Activated CD4-positive, alpha-beta T cell treated with anti-CD3 and anti-CD28 coated beads, Interleukin-10, Interleukin-2, amounts not matched to agents 100 ng/mL and 50 ng/mL, durations not matched to agents 16 hours and 8 hours (primary cell): Measurements from ENCODE around the gene C20orf141.
"Not testable (repeated sequence)": the region's sequence is repeated elsewhere in the genome, so short reads cannot be mapped to it uniquely, and the experiment has no call there.

Experiments
- DNase-seq: peaks from one replicate; pipeline ENCODE4 v3.0.0-alpha.2; 2020

Gene C20orf141

GRCh38 chr20:2799688-2800520 is 14.9 kb upstream of the C20orf141 start:
- no peak for DNase-seq

- DNase-seq: no peak
Measured at GRCh38 chr20:2800521-2801285, 14.1 kb upstream of the C20orf141 start, which contains the start of gene CPXM1. Gene CPXM1, minus strand, starts transcription at chr20:2800627. Its CDS starts 55 bp downstream, at chr20:2800572.

- DNase-seq: no peak
Measured at GRCh38 chr20:2801286-2801728, 13.5 kb upstream of the C20orf141 start.

- no peak for DNase-seq
Measured at GRCh38 chr20:2804041-2804828, 10.6 kb upstream of the C20orf141 start.

- no peak for DNase-seq
Measured at GRCh38 chr20:2804852-2805688, 9.7 kb upstream of the C20orf141 start.

- no peak for DNase-seq
Measured at GRCh38 chr20:2805689-2806350, 9.0 kb upstream of the C20orf141 start.

GRCh38 chr20:2806351-2806701 is 8.5 kb upstream of the C20orf141 start:
- no peak for DNase-seq

- no peak for DNase-seq
Measured at GRCh38 chr20:2807019-2807418, 7.8 kb upstream of the C20orf141 start.

GRCh38 chr20:2807929-2808328 is 6.9 kb upstream of the C20orf141 start:
- not testable (repeated sequence) for DNase-seq

GRCh38 chr20:2809690-2810089 is 5.1 kb upstream of the C20orf141 start:
- DNase-seq: no peak

GRCh38 chr20:2812189-2812588 is 2.6 kb upstream of the C20orf141 start:
- no peak for DNase-seq

GRCh38 chr20:2814076-2814475 is 711 bp upstream of the C20orf141 start:
- no peak for DNase-seq

GRCh38 chr20:2815242-2815900 is 584 bp downstream of the C20orf141 start:
- no peak for DNase-seq

- no peak for DNase-seq
Measured at GRCh38 chr20:2816030-2816582, 1.3 kb downstream of the C20orf141 start, which contains the start of gene TMEM239. Gene TMEM239, plus strand, starts transcription at chr20:2816364. Its CDS starts 191 bp downstream, at chr20:2816555.

GRCh38 chr20:2816583-2817340 is 2.0 kb downstream of the C20orf141 start:
- DNase-seq: no peak

GRCh38 chr20:2817341-2817726 is 2.5 kb downstream of the C20orf141 start:
- no peak for DNase-seq

- DNase-seq: no peak
Measured at GRCh38 chr20:2817891-2818595, 3.3 kb downstream of the C20orf141 start.

- DNase-seq: no peak
Measured at GRCh38 chr20:2820084-2820895, 5.5 kb downstream of the C20orf141 start.
